MCF 10A (cell line): ENCODE results near the gene VWA3B. TPM values are rescaled to one million over a fixed set of nuclear protein-coding genes. Genes with fewer than 3 reads are reported as not detected.
"Not testable (repeated sequence)": the region's sequence is repeated elsewhere in the genome, so short reads cannot be mapped to it uniquely, and the experiment has no call there.

ENCODE experiments used
- BruUV-seq: library from RNA; stranded (reverse); fragments of 400-500 nt; replicated peaks from 2 replicates; lab custom pipeline; 2021; lab: Mats Ljungman, UMichigan
- CTCF ChIA-PET: fragments of 300-600 bp; sonication (Branson Sonifier 250); formaldehyde crosslinking; extraction: SDS; loops from one replicate; lab custom pipeline; 2021; ENCODE audit warnings: antibody characterized with exemption, inconsistent platforms; lab: Yijun Ruan, JAX
- POLR2A ChIA-PET: fragments of 300-600, 350-650 bp; sonication (Branson Sonifier 250); formaldehyde crosslinking; extraction: SDS; loops from one replicate; lab custom pipeline; 2020; ENCODE audit warnings: antibody characterized with exemption, inconsistent platforms; lab: Yijun Ruan, JAX
- DNase-seq: peaks from one replicate; pipeline ENCODE4 v3.0.0-alpha.2; 2018; ENCODE audit not compliant: unreplicated experiment
- H3K27ac Mint-ChIP-seq: one replicate; pipeline ENCODE4 v1.8.0; 2022; ENCODE audit warnings: mild to moderate bottlenecking, low read depth, mixed read lengths; ENCODE audit not compliant: unreplicated experiment
- H3K27me3 Mint-ChIP-seq: one replicate; pipeline ENCODE4 v1.8.0; 2022; ENCODE audit warnings: mixed read lengths; ENCODE audit not compliant: insufficient read depth, unreplicated experiment
- H3K36me3 Mint-ChIP-seq: one replicate; pipeline ENCODE4 v1.8.0; 2022; ENCODE audit warnings: mild to moderate bottlenecking, moderate library complexity, mixed read lengths; ENCODE audit not compliant: insufficient read depth, unreplicated experiment
- H3K4me1 Mint-ChIP-seq: one replicate; pipeline ENCODE4 v1.8.0; 2022; ENCODE audit warnings: mixed read lengths; ENCODE audit not compliant: insufficient read depth, unreplicated experiment
- H3K4me3 Mint-ChIP-seq: one replicate; pipeline ENCODE4 v1.8.0; 2022; ENCODE audit warnings: mild to moderate bottlenecking, moderate library complexity, mixed read lengths; ENCODE audit not compliant: unreplicated experiment
- H3K9me3 Mint-ChIP-seq: one replicate; pipeline ENCODE4 v1.8.0; 2022; ENCODE audit warnings: mixed read lengths; ENCODE audit not compliant: unreplicated experiment
- intact Hi-C: fragments of 100-400 bp; cut with micrococcal nuclease; formaldehyde crosslinking; loops from 2 replicates; pipeline ENCODE4 v1.14.1; 2022
- total RNA-seq: library from RNA; stranded (reverse); gene quantifications from 2 replicates; pipeline ENCODE4 v1.2.3, GENCODE V29; 2022
- TF ChIP-seq, protein P1 (sequence below): fragments of 200-600 bp; IDR thresholded peaks from one replicate; pipeline ENCODE4 v1.8.0; 2022; ENCODE audit warnings: antibody characterized with exemption, mild to moderate bottlenecking; ENCODE audit not compliant: unreplicated experiment

Gene VWA3B
- total RNA-seq, 1 experiment from 2014 or later = not detected

DNA sequence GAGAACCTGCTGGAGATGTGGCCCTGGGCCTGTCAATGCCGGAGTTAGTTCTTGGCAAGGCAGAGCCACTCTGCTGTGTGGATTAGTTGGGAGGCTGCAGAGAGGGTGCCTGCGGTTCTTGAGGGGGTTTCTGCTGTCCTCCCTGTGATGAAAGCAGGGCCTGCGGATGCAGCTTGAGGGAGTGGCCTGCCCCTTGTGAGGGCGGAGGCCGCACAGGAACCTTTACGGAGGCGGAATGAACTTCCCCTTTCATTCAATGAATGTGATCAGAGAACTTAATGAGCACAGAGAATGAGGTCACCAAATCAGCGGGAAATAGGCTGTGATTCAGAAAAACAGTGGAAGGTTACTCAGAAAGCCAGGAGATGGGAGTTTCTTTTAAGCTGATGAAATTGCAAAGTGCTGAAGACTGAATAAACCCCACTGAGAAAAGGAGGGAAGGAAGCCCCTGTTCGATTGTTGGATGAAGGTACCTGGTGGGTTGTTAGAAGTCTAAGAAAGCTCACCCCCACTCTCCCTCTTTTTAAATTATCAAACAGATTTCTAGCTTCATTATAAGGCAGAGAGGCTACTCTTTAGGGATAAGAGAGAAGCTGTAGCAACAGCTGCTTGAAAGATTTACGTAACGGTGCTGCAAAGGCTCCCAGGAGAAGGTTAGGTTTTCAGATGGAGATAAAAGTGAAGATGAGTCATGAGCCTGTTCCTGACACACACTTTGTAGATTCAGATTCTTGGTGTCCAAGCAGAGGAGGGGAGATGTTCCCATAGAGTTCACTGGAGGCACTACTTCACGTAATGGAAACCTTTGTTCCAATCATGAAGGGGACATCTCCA, 47.4 kb downstream of the VWA3B start:
- DNase-seq = peak; percentile 0
- CTCF ChIA-PET = no interaction called here
- intact Hi-C loops = no loop called here
- POLR2A ChIA-PET = no interaction called here
- no TSS peak for BruUV-seq
- no peak overlapping the region for H3K27ac Mint-ChIP-seq
- no peaks in the 10 kb centered on the region for H3K27me3 Mint-ChIP-seq
- H3K9me3 Mint-ChIP-seq = no peaks in the 10 kb centered on the region
- H3K4me3 Mint-ChIP-seq = no peak overlapping the region
- TF ChIP-seq, protein P1, sequence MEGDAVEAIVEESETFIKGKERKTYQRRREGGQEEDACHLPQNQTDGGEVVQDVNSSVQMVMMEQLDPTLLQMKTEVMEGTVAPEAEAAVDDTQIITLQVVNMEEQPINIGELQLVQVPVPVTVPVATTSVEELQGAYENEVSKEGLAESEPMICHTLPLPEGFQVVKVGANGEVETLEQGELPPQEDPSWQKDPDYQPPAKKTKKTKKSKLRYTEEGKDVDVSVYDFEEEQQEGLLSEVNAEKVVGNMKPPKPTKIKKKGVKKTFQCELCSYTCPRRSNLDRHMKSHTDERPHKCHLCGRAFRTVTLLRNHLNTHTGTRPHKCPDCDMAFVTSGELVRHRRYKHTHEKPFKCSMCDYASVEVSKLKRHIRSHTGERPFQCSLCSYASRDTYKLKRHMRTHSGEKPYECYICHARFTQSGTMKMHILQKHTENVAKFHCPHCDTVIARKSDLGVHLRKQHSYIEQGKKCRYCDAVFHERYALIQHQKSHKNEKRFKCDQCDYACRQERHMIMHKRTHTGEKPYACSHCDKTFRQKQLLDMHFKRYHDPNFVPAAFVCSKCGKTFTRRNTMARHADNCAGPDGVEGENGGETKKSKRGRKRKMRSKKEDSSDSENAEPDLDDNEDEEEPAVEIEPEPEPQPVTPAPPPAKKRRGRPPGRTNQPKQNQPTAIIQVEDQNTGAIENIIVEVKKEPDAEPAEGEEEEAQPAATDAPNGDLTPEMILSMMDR = no peak
- H3K4me1 Mint-ChIP-seq = no peaks in the 10 kb centered on the region
- no peaks in the 10 kb centered on the region for H3K36me3 Mint-ChIP-seq

DNA sequence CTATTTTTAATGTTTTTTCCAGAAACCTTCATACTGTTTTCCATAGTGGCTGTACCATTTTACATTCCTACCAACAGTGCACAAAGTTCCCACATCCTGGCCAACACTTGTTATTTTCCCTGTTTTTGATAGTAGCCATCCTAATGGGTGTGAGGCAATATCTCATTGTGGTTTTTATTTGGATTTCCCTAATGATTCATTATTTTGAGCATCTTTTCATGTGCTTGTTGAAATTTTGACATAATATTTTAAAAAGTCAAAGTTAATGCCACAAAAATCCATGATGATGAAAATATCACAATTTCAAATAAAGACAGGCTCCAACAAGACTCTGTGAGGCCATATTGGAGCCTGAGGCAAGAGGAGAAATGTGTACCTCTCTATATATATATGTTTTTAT, 50.2 kb downstream of the VWA3B start:
- Mint-ChIP-seq H3K4me3 (no peak overlapping the region), H3K36me3 (no peaks in the 10 kb centered on the region), H3K9me3 (no peaks in the 10 kb centered on the region), H3K4me1 (no peaks in the 10 kb centered on the region), H3K27ac (no peak overlapping the region), H3K27me3 (no peaks in the 10 kb centered on the region)
- ChIA-PET POLR2A (no interaction called here), CTCF (no interaction called here)
- TF ChIP-seq, protein P1 = no peak
- intact Hi-C loops = no loop called here
- no peak for DNase-seq
- no TSS peak for BruUV-seq

DNA sequence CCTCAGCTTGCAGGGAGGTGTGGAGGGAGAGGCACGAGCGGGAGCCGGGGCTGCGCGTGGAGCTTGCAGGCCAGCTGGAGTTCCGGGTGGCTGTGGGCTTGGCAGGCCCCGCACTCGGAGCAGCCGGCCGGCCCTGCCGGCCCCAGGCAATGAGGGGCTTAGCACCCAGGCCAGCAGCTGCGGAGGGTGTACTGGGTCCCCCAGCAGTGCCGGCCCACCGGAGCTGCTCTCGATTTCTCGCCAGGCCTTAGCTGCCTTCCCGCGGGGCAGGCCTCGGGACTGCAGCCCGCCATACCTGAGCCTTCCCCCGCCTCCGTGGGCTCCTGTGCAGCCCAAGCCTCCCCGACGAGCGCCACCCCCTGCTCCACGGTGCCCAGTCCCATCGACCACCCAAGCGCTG, 52.0 kb downstream of the VWA3B start:
- H3K36me3 Mint-ChIP-seq, H3K27me3 Mint-ChIP-seq, H3K9me3 Mint-ChIP-seq, intact Hi-C loops, H3K4me3 Mint-ChIP-seq, BruUV-seq, DNase-seq, POLR2A ChIA-PET, H3K27ac Mint-ChIP-seq, H3K4me1 Mint-ChIP-seq: not testable (repeated sequence)
- CTCF ChIA-PET = interaction anchor here (1.1 kb wide), 1 partner anchor 48 kb away, joined by 4 read pairs; no protein-coding TSS in a partner anchor

DNA sequence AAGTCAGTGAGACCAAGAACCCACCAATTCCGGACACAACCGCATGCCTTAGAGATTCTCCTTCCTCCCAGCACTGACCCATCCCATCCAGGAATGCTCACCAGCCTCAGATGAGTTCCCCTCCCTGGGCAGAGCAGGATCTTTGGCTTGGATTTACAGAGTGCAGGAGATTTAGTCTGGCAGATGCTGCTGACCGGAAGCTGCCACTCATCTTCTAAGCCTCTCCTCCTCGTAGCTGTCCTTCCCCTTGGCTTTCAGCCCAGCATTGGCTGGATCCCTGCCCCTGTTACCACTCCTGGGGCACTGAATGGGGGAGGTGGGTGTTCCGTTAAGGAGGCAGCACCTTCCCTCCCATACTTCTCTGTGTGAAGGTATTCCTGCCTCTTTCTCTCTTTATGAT, 53.2 kb downstream of the VWA3B start:
- Mint-ChIP-seq H3K4me3 (no peak overlapping the region), H3K4me1 (no peaks in the 10 kb centered on the region), H3K27me3 (no peaks in the 10 kb centered on the region), H3K9me3 (no peaks in the 10 kb centered on the region), H3K27ac (no peak overlapping the region), H3K36me3 (no peaks in the 10 kb centered on the region)
- BruUV-seq = no TSS peak
- DNase-seq = no peak
- intact Hi-C loops = no loop called here
- ChIA-PET CTCF (interaction anchor here (0.6 kb wide), 1 partner anchor 25 kb away, joined by 3 read pairs; no protein-coding TSS in a partner anchor), POLR2A (no interaction called here)
- TF ChIP-seq, protein P1 = no peak
